Bronchial epithelial cell (primary cell): ENCODE measurements around the gene C19orf47. TPM values are rescaled to one million over a fixed set of nuclear protein-coding genes. Genes with fewer than 3 reads are reported as not detected.

Experiments
- DNase-seq: peaks from one replicate; pipeline ENCODE4 v3.0.0-alpha.2; 2010; ENCODE audit warnings: low read depth
- FAIRE-seq: peaks from 2 replicates; lab custom pipeline; 2011; peaks lifted over from hg19 to GRCh38; lab: Jason Lieb, UNC
- H3K27me3 ChIP-seq: 2 replicates; pipeline ENCODE4 v1.5.1; 2011; ENCODE audit warnings: low read length; ENCODE audit not compliant: control insufficient read depth, insufficient read depth
- H3K36me3 ChIP-seq: 2 replicates; pipeline ENCODE4 v1.5.1; 2011; ENCODE audit warnings: low read length; ENCODE audit not compliant: control insufficient read depth, insufficient read depth
- H3K4me3 ChIP-seq: 2 replicates; pipeline ENCODE4 v1.5.1; 2011; ENCODE audit warnings: mild to moderate bottlenecking, low read depth, low read length, control low read depth
- CTCF ChIP-seq: IDR thresholded peaks from 2 replicates; pipeline ENCODE4 v1.5.1; 2011; ENCODE audit warnings: mild to moderate bottlenecking, moderate library complexity, low read length, control low read depth, inconsistent platforms; ENCODE audit not compliant: insufficient read depth, severe bottlenecking
- total RNA-seq: library from RNA; depleted of rRNA; stranded (reverse); fragments of >200 nt; gene quantifications from 2 replicates; pipeline ENCODE4 v1.2.1, GENCODE V29; 2014

The C19orf47 gene
- total RNA-seq, 1 donor from 2014 or later = 3.7 TPM

GRCh38 chr19:40271706-40272105 lies 76.5 kb downstream of the C19orf47 start:
- DNase-seq = no peak
- TF ChIP-seq CTCF = no peak
- H3K27me3 ChIP-seq = no peaks in the 10 kb centered on the region
- H3K4me3 ChIP-seq = no peak overlapping the region
- no peak for FAIRE-seq
- H3K36me3 ChIP-seq = peaks cover 6% of the 10 kb centered on the region

- FAIRE-seq (no peak), DNase-seq (no peak)
- peaks cover 6% of the 10 kb centered on the region for H3K36me3 ChIP-seq
- no peaks in the 10 kb centered on the region for H3K27me3 ChIP-seq
- no peak for TF ChIP-seq CTCF
- H3K4me3 ChIP-seq = no peak overlapping the region
These were observed 77.7 kb downstream of the C19orf47 start for GRCh38 chr19:40270362-40271089.

Other genes starting within 250 kb of the C19orf47 start
- 5.0 and 7.9 TPM in 2 replicates for gene MAP3K10, start 157.0 kb downstream of the C19orf47 start, total RNA-seq
- not detected in 2 replicates for gene TTC9B, start 130.0 kb downstream of the C19orf47 start, total RNA-seq
- gene CCNP, start 121.7 kb downstream of the C19orf47 start, total RNA-seq = not detected in 2 replicates
- 54.8 and 57.9 TPM in 2 replicates for gene AKT2, start 63.1 kb downstream of the C19orf47 start, total RNA-seq
- 162 and 199 TPM in 2 replicates for gene PLD3, start 298 bp upstream of the C19orf47 start, total RNA-seq
- gene HIPK4, start 41.8 kb upstream of the C19orf47 start, total RNA-seq = 0.26 TPM in 1 of 2 replicates, not detected in the other
- 1.4 and 1.8 TPM in 2 replicates for gene PRX, start 65.0 kb upstream of the C19orf47 start, total RNA-seq
- gene SERTAD1, start 77.6 kb upstream of the C19orf47 start, total RNA-seq = 35.7 and 41.6 TPM in 2 replicates
- 23.2 and 33.7 TPM in 2 replicates for gene SERTAD3, start 95.9 kb upstream of the C19orf47 start, total RNA-seq
- gene BLVRB, start 117.3 kb upstream of the C19orf47 start, total RNA-seq = 682 and 797 TPM in 2 replicates
- gene SPTBN4, start 118.6 kb upstream of the C19orf47 start, total RNA-seq = 0.53 and 1.8 TPM in 2 replicates
- 29.2 and 29.4 TPM in 2 replicates for gene SHKBP1, start 228.5 kb upstream of the C19orf47 start, total RNA-seq